ENCODE data around the gene OSBPL2. TPM values are rescaled to one million over a fixed set of nuclear protein-coding genes. Genes with fewer than 3 reads are reported as not detected.

The OSBPL2 gene
- total and polyA plus RNA-seq, 2 experiments from 2014 or later: 16.6 to 31.2 TPM

DNA sequence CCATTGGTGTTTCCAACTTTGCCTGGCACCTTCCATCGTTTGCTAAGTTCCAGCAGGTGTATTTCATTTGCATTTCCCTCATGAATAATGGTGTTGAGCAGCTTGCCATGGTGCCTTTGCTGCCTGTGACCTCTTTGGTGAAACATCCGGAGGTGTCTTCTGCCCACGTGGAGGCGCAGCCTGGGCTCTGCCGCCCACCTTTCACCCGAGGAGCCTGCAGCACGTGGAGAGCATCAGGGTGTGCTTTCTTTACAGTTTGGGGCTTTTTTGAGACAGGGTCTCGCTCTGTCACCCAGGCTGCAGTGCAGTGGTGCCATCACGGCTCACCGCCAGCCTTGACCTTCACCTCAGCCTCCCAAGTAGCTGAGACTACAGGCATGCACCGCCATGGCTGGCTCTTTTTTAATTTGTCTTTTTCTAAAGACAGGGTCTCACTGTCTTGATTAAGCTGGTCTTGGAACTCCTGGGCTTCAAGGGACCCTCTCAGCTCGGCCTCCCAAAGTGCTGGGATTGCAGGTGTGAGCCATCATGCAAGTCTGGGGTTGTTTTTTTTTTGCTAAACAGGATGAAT lies 61.4 kb downstream of the OSBPL2 start:
- peaks cover 6% of the 10 kb centered on the region; the same call in 2 of the 3 replicates for H3K9me3 Mint-ChIP-seq
- no peak for TF ChIP-seq ZNF462 (CRISPR knock-in tag; IDR thresholded peaks at IDR 0.05)
- Histone ChIP-seq H3K79me2 (replicated peaks; ENCODE audit: insufficient read depth) (peaks cover 16% of the 10 kb centered on the region), H3K4me1 (ENCODE audit: insufficient read depth) (peaks cover 10% of the 10 kb centered on the region; the same call in 1 of the 2 replicates), H3K36me3 (ENCODE audit: insufficient read depth) (no peaks in the 10 kb centered on the region), H3K27ac (ENCODE audit: low read depth) (no peak overlapping the region), H2AFZ (no peak overlapping the region), H4K20me1 (replicated peaks; ENCODE audit: insufficient read depth) (peaks cover 10% of the 10 kb centered on the region; the same call in 1 of the 2 replicates), H3K4me2 (no peak overlapping the region), H3K4me3 (no peak overlapping the region), H3F3A (replicated peaks; ENCODE audit: low read depth) (peaks cover 14% of the 10 kb centered on the region), H3K27me3 (ENCODE audit: insufficient read depth) (no peaks in the 10 kb centered on the region), H3K9me2 (ENCODE audit: insufficient read depth) (no peaks in the 10 kb centered on the region)
- H3K4me3 Mint-ChIP-seq: no peak overlapping the region
- no peak for ATAC-seq
- H3K27me3 Mint-ChIP-seq (ENCODE audit: insufficient read depth, low read depth, poor library complexity): peaks cover 18% of the 10 kb centered on the region
- DNase-seq (ENCODE audit: low spot score): no peak
- no peak overlapping the region for H3K27ac Mint-ChIP-seq
- peaks cover 16% of the 10 kb centered on the region for H3K4me1 Mint-ChIP-seq
- peaks cover 26% of the 10 kb centered on the region for H3K36me3 Mint-ChIP-seq (ENCODE audit: low read depth)

DNA sequence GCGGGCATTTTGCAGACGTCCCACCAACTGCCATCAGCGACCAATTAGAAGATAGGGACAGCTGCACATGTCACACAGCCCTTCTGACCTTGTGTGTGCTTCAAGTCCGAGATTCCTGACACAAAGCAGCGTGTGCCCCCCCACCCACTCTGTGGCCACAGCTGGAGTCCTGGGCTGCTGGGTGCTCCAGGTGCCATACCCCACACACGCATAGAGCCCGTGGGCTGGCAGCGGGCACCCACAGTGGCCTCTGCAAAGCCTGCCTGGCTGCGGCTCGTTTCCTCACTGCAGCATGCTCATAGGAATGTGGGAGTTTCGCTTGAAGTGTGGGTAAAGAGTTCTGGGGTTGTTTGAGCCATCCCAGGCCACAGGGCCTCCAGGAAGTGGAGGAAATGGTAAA lies 62.0 kb downstream of the OSBPL2 start:
- Mint-ChIP-seq H3K9me3 (peaks cover 6% of the 10 kb centered on the region; the same call in 2 of the 3 replicates), H3K27me3 (ENCODE audit: insufficient read depth, low read depth, poor library complexity) (peaks cover 18% of the 10 kb centered on the region), H3K4me3 (no peak overlapping the region), H3K27ac (no peak overlapping the region), H3K36me3 (ENCODE audit: low read depth) (peaks cover 26% of the 10 kb centered on the region), H3K4me1 (peaks cover 16% of the 10 kb centered on the region)
- DNase-seq (ENCODE audit: low spot score) (no peak), ATAC-seq (no peak)
- Histone ChIP-seq H3F3A (replicated peaks; ENCODE audit: low read depth) (peaks cover 20% of the 10 kb centered on the region), H4K20me1 (replicated peaks; ENCODE audit: insufficient read depth) (peaks cover 10% of the 10 kb centered on the region; the same call in 1 of the 2 replicates), H3K4me3 (no peak overlapping the region), H3K4me1 (ENCODE audit: insufficient read depth) (peaks cover 14% of the 10 kb centered on the region; the same call in 1 of the 2 replicates), H3K27ac (ENCODE audit: low read depth) (no peak overlapping the region), H3K4me2 (no peak overlapping the region), H2AFZ (no peak overlapping the region), H3K27me3 (ENCODE audit: insufficient read depth) (no peaks in the 10 kb centered on the region), H3K36me3 (ENCODE audit: insufficient read depth) (peaks cover under 1% of the 10 kb centered on the region; the same call in 1 of the 2 replicates), H3K9me2 (ENCODE audit: insufficient read depth) (no peaks in the 10 kb centered on the region), H3K79me2 (replicated peaks; ENCODE audit: insufficient read depth) (peaks cover 21% of the 10 kb centered on the region)
- TF ChIP-seq JUNB (IDR thresholded peaks at IDR 0.05; ENCODE audit: unreplicated experiment) (no peak), STAT1 (IDR thresholded peaks at IDR 0.05; ENCODE audit: unreplicated experiment) (no peak), ZNF114 (CRISPR knock-in tag; IDR thresholded peaks at IDR 0.05) (no peak), EZH2 (IDR thresholded peaks at IDR 0.05; ENCODE audit: low read depth, unreplicated experiment) (no peak), POLR2AphosphoS5 (IDR thresholded peaks at IDR 0.05; ENCODE audit: low read depth) (no peak), NANOG (IDR thresholded peaks at IDR 0.05; ENCODE audit: borderline replicate concordance) (no peak)

Data from GM23338 (cell line).